Measurements from ENCODE around the gene RNF114.
"Not testable (repeated sequence)": the region's sequence is repeated elsewhere in the genome, so short reads cannot be mapped to it uniquely, and the experiment has no call there.

The RNF114 gene

DNA sequence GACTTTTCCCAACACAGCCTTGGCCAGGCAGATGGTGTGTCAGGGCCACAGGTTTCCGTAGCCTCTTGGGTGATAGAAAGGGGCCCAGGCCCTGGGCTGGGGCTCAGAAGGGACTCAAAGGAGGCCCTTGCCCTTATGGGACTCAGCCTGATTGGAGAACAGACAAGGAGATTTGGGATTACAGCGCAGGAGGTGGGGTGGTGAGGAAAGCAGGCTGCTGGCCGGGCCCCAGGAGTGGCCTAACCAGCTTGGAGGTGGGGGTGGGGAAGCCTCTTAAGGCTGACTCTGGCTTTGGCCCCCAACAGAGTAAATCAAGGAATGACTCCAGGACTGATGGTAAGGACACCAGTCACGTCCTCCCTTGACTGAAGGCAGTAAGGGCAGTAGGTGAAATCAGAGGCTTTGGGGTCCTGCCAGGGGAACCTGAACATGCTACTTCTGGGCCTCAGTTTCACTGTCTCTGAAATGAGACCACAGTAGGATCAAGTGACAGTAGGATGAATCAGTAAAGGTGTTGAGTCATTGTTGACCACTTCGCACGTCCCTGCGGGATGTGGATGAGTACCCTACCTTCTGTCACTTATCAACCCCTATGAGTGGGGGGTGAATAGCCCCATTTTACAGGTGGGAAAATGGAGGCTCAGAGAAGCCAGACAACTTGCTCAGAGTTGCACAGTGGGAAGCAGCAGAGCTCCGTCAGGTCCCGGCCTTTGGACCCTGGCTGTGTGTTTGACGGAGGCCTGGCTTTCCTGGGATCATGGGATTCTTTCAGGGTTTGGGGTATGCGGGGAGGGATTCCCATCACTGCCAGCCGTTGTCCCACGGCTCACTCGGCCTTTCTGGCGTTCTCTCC is 51.0 kb downstream of the RNF114 start:
- no peak for DNase-seq

DNA sequence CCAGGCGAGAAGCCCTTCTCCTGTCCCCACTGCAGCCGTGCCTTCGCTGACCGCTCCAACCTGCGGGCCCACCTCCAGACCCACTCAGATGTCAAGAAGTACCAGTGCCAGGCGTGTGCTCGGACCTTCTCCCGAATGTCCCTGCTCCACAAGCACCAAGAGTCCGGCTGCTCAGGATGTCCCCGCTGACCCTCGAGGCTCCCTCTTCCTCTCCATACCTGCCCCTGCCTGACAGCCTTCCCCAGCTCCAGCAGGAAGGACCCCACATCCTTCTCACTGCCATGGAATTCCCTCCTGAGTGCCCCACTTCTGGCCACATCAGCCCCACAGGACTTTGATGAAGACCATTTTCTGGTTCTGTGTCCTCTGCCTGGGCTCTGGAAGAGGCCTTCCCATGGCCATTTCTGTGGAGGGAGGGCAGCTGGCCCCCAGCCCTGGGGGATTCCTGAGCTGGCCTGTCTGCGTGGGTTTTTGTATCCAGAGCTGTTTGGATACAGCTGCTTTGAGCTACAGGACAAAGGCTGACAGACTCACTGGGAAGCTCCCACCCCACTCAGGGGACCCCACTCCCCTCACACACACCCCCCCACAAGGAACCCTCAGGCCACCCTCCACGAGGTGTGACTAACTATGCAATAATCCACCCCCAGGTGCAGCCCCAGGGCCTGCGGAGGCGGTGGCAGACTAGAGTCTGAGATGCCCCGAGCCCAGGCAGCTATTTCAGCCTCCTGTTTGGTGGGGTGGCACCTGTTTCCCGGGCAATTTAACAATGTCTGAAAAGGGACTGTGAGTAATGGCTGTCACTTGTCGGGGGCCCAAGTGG is 51.9 kb downstream of the RNF114 start:
- DNase-seq, result no peak

DNA sequence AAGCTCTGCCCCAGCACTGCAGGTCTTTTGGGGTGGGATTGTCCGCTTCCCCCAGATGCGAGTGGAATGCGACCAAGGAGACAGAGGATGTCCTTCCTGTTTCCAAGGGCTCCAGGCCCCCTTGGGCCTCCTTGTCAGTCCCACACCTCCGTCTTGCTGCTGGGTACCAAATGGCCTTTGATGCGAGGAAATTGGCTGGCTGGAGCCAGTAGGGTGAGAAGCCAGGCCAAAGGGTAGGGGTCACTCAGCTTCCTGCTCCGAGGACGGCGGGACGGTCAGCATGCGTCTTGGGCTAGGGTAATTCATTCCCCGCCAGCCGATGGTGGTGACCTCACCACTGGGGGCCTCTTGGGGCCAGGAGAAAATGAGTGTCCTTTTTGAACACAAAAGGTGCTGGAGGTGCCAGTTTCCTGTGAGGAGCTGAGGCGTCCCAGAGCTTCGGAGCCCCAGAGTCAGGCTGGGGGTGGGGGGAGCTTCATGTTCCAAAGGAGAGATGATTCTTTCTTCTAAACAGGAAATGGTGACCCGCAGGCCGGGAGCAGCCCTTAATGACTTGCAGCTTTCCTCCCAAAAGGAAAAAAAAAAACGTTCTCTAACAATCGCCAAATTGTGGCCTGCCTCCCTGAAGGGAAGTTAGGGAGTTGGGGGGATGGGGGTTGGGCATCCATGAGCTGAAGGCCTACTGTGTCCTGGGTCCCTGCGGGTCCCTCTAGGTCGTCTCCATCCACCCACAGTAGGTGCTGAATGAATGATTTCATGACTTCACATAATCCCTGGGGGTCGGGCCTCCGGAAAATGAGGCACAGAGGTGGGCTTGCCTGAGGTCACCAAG is 53.3 kb downstream of the RNF114 start:
- no peak for DNase-seq

DNA sequence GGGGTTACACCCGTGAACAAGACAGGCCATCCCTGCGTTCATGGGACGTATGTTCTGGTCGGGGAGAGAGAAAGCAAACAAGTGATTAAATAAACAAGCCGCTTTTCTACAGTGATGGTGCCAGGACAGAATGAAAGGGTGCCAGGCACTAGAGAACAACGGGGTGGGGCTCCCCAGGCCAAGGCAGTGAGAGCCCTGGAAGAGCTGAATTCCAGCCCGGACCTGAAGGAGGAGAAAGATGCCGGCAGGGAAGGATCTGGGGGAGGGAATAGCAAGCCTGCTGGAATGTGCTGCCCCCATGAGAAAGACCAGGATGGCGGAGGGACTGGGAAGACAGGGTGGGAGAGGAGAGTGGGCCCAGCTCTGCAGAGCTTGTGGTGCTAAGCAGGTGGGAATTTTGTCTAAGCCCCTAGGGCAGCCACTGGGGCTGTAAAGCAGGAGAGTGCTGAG is 54.1 kb downstream of the RNF114 start:
- DNase-seq, result no peak

DNA sequence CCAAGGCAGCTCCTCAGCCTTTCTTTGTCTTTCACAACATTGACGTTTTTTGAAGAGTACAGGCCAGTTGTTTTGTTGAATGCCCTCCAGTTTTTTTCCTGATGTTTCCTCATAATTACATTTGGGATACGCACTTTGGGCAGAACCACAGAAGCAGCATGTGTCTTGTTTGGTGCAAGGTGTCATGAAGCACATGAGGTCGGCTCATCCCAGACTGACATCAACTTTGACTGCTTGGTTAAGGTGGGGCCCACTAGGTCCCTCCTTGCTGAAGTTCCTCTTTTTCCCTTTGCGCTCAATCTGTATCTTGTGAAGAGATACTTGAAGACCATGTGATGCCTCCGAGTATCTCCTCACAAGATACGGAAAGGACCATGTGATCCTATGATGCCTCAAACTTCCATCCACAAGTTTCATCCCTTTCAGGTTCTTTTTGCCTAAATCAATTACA is 57.1 kb downstream of the RNF114 start:
- peak in 1 of 2 donors; percentile 25 for DNase-seq

DNA sequence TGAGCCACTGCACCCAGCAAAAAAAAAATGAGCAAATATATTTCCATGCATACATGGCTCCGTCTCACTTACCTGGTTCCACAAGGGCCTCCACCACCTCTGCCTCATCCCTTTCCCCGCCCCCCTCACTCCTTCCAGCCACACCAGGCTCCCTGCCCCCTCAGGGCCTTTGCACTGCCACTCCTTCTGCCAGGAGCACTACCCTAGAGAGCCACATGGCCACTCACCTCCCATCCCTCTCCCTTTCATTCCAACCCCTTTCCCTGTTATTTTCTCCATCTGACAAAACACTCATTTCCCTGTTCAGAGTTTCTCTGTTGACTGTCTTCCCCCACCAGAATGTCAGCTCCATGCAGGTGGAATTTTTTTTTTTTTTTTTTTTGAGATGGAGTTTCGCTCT is 59.4 kb downstream of the RNF114 start:
- no peak for DNase-seq

DNA sequence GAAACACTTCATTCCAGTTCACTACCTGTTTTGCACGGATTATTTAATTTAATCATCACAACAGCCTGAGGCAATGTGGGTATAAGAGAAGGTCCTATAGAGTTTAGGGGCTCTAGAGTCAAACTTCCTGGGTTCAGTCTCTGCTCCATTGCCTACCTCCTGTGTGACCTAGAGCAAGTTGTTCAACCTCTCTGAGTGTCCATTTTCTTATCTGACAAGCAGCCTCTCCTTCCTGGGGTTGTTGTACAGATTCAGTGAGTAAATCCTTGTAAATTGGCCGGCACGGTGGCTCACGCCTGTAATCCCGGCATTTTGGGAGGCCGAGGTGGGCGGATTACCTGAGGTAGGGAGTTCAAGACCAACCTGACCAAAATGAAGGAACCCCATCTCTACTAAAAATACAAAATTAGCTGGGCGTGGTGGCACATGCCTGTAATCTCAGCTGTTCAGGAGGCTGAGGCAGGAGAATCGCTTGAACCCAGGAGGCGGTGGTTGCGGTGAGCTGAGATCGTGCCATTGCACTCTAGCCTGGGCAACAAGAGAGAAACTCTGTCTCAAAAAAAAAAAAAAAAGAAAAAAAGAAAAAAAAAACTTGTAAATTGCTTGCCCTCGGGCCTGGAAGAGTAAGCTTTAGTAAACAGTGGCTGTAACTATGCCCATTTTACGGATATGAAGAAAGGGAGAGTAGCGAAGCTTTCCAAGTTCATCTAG is 62.4 kb downstream of the RNF114 start:
- not testable (repeated sequence) for DNase-seq

DNA sequence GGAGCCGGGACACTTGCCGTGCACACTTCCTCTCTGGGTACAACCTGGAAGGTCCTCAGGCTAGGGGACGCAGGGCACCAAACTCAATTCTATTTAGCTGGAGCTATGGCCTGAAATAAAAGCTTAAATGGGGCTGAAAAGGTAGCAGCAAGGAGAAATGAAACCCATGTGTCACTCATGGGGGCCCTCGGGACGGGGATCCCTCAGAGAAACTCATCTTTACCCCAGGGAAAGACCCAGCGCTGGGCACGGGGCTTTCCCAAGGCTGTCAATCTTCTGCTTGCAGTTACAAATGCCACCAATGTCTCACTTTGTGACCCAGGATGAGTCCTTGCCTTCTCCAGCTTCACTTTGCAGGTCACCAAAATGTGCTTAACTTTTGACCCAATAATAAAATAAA is 63.1 kb downstream of the RNF114 start:
- peak in 1 of 2 donors; percentile 61 for DNase-seq

DNA sequence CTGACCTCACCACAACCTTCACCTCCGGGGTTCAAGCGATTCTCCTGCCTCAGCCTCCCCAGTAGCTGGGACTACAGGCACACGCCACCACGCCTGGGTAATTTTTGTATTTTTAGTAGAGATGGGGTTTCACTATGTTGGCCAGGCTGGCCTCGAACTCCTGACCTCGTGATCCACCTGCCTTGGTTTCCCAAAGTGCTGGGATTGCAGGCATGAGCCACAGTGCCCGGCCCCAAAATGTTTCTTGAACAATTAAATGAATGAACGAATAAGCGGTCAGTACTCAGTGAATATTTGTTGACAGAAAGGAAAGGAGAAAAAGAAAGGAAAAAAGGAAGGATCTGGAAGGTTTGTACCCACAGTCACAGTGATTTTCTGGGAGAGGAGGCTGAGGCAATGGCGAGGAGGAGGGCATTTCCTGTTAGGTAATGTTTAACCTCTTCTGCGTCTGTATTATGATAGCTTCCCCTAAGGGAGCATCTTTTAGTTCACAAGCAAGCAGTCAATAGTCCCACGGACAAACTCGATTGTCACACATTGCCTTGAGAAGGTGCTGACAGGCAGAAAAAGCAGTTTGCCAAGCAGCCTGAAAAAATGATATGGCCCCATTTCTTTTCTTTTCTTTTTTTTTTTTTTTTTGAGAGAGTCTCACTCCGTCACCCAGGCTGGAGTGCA is 64.5 kb downstream of the RNF114 start:
- not testable (repeated sequence) for DNase-seq

DNA sequence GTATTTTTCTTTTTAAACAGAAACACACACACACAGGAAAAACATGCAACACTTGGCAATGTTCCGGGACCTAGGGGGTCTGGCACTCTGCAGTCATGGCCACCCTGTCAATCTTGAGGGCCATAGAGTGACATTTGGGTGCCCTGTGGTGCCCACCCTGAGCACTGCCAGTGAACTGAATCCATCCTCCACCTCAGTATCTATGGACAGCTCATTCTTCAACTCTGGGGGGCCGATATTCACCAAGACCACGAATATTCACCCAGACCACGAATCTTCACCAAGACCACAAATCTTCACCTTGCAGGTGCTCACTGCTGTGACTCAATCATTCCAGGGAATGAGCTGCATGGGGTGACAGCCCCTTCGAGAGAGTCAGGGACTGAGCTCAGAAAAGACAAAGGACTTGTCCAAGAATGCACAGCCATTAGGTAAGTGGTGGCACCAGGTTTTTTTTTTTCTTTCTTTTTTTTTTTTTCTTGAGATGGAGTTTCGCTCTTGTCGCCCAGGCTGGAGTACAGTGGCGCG is 65.7 kb downstream of the RNF114 start:
- no peak for DNase-seq

DNA sequence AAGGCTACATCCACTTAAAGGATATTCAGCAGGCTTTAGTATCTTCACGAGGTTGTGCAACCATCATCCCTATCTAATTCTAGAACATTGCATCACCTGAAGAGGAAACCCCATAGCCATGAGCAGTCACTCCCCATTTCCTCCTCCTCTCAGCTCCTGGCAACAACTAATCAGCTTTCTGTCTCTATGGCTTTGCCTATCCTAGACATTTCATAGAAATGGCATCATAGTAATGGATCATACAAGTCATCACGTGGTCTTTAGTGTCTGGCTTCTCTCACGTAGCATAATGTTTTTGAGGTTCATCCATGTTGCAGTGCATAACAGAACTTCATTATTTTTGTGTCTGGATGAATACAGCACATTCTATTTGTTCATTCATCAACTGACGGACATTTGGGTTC is 67.1 kb downstream of the RNF114 start:
- DNase-seq, result peak in 1 of 2 donors; percentile 50
